H9 (cell line): ENCODE measurements around the gene ADARB2. TPM values are rescaled to one million over a fixed set of nuclear protein-coding genes. Genes with fewer than 3 reads are reported as not detected.

Source experiments
- DNase-seq: peaks from one replicate; pipeline ENCODE4 v3.0.0-alpha.2; 2017
- H2AFZ ChIP-seq: one replicate; pipeline ENCODE4 v1.6.1; 2013; ENCODE audit warnings: mild to moderate bottlenecking, low read length, control low read depth, moderate library complexity
- H2AK5ac ChIP-seq: 2 replicates; pipeline ENCODE4 v1.6.1; 2013; ENCODE audit warnings: low read length, control low read depth, mixed read lengths; ENCODE audit not compliant: insufficient read length
- H2BK120ac ChIP-seq: one replicate; pipeline ENCODE4 v1.6.1; 2013; ENCODE audit warnings: low read depth, mild to moderate bottlenecking, low read length, control low read depth, inconsistent platforms; ENCODE audit not compliant: poor library complexity, severe bottlenecking
- H2BK12ac ChIP-seq: 2 replicates; pipeline ENCODE4 v1.6.1; 2013; ENCODE audit warnings: low read length, control low read depth, mixed read lengths, low read depth; ENCODE audit not compliant: insufficient read length
- H2BK15ac ChIP-seq: 2 replicates; pipeline ENCODE4 v1.6.1; 2013; ENCODE audit warnings: low read depth, low read length, control low read depth
- H2BK20ac ChIP-seq: one replicate; pipeline ENCODE4 v1.6.1; 2013; ENCODE audit warnings: low read depth, mild to moderate bottlenecking, low read length, control low read depth, inconsistent platforms; ENCODE audit not compliant: poor library complexity, severe bottlenecking
- H2BK5ac ChIP-seq: 2 replicates; pipeline ENCODE4 v1.6.1; 2013; ENCODE audit warnings: low read length, control low read depth, mixed read lengths; ENCODE audit not compliant: insufficient read length
- H3K14ac ChIP-seq: 2 replicates; pipeline ENCODE4 v1.6.1; 2013; ENCODE audit warnings: low read length, control low read depth; ENCODE audit not compliant: insufficient read depth
- H3K18ac ChIP-seq: 2 replicates; pipeline ENCODE4 v1.6.1; 2013; ENCODE audit warnings: low read depth, mild to moderate bottlenecking, mixed read lengths, low read length, control low read depth; ENCODE audit not compliant: insufficient read length
- H3K23ac ChIP-seq: 2 replicates; pipeline ENCODE4 v1.6.1; 2013; ENCODE audit warnings: low read length, control low read depth, mixed read lengths, low read depth; ENCODE audit not compliant: insufficient read length
- H3K23me2 ChIP-seq: 2 replicates; pipeline ENCODE4 v1.6.1; 2013; ENCODE audit warnings: low read depth, mild to moderate bottlenecking, mixed read lengths, low read length, control low read depth; ENCODE audit not compliant: insufficient read length, poor library complexity, severe bottlenecking
- H3K27ac ChIP-seq: 2 replicates; pipeline ENCODE4 v1.5.1; 2013; ENCODE audit warnings: low read length, control low read depth, mixed read lengths, low read depth; ENCODE audit not compliant: insufficient read length
- H3K27me3 ChIP-seq: 2 replicates; pipeline ENCODE4 v1.6.1; 2013; ENCODE audit warnings: low read length, control low read depth, inconsistent platforms; ENCODE audit not compliant: insufficient read depth
- H3K4ac ChIP-seq: 2 replicates; pipeline ENCODE4 v1.6.1; 2013; ENCODE audit warnings: low read depth, mild to moderate bottlenecking, control low read depth, inconsistent platforms, low read length, moderate library complexity
- H3K4me1 ChIP-seq: 2 replicates; pipeline ENCODE4 v1.6.1; 2013; ENCODE audit warnings: low read length, control low read depth, inconsistent platforms; ENCODE audit not compliant: insufficient read depth
- H3K4me2 ChIP-seq: 2 replicates; pipeline ENCODE4 v1.6.1; 2013; ENCODE audit warnings: low read length, control low read depth, mixed read lengths; ENCODE audit not compliant: insufficient read length, insufficient read depth
- H3K56ac ChIP-seq: 2 replicates; pipeline ENCODE4 v1.6.1; 2013; ENCODE audit warnings: low read depth, mild to moderate bottlenecking, mixed read lengths, low read length, control low read depth; ENCODE audit not compliant: insufficient read length
- H3K79me1 ChIP-seq: 2 replicates; pipeline ENCODE4 v1.6.1; 2013; ENCODE audit warnings: low read depth, mild to moderate bottlenecking, moderate library complexity, low read length, control low read depth, inconsistent platforms; ENCODE audit not compliant: insufficient read depth, poor library complexity, severe bottlenecking
- H3K79me2 ChIP-seq: 2 replicates; pipeline ENCODE4 v1.6.1; 2013; ENCODE audit warnings: low read length, control low read depth, inconsistent platforms; ENCODE audit not compliant: insufficient read depth
- H3K9ac ChIP-seq: 2 replicates; pipeline ENCODE4 v1.6.1; 2013; ENCODE audit warnings: low read length, control low read depth, mixed read lengths; ENCODE audit not compliant: insufficient read length; ENCODE audit errors: extremely low read depth
- H3K9me3 ChIP-seq: one replicate; pipeline ENCODE4 v1.6.1; 2013; ENCODE audit warnings: low read depth, low read length, inconsistent platforms; ENCODE audit not compliant: control insufficient read depth
- H3T11ph ChIP-seq: one replicate; pipeline ENCODE4 v1.6.1; 2013; ENCODE audit warnings: mild to moderate bottlenecking, low read length, control low read depth, inconsistent platforms
- H4K20me1 ChIP-seq: one replicate; pipeline ENCODE4 v1.6.1; 2013; ENCODE audit not compliant: control insufficient read depth, insufficient read length, insufficient read depth
- H4K5ac ChIP-seq: 2 replicates; pipeline ENCODE4 v1.6.1; 2013; ENCODE audit warnings: low read depth, mild to moderate bottlenecking, mixed read lengths, low read length, control low read depth; ENCODE audit not compliant: insufficient read length
- H4K8ac ChIP-seq: replicated peaks from 2 replicates; pipeline ENCODE4 v1.6.1; 2013; ENCODE audit warnings: low read length, control low read depth, mixed read lengths, low read depth; ENCODE audit not compliant: insufficient read length
- H4K91ac ChIP-seq: 2 replicates; pipeline ENCODE4 v1.6.1; 2013; ENCODE audit warnings: low read depth, mild to moderate bottlenecking, moderate library complexity, mixed read lengths, low read length, control low read depth; ENCODE audit not compliant: insufficient read length
- H3K27ac Mint-ChIP-seq, 3 experiments: 2 replicates in 2 of 3; 3 replicates in 1 of 3; pipeline ENCODE4 v1.8.0; 2020 to 2021; ENCODE audit warnings: mixed read lengths in 3 of 3, mild to moderate bottlenecking in 1 of 3, moderate library complexity in 1 of 3
- H3K27me3 Mint-ChIP-seq: 2 replicates; pipeline ENCODE4 v1.8.0; 2021; ENCODE audit warnings: low read depth, mild to moderate bottlenecking, moderate library complexity, mixed read lengths
- H3K36me3 Mint-ChIP-seq, 3 experiments: 2 replicates in 2 of 3; 3 replicates in 1 of 3; pipeline ENCODE4 v1.8.0; 2020 to 2021; ENCODE audit warnings: low read depth in 3 of 3, mixed read lengths in 3 of 3; ENCODE audit not compliant: insufficient read depth in 1 of 3
- H3K4me1 Mint-ChIP-seq, 2 experiments: 2 replicates each; pipeline ENCODE4 v1.8.0; 2020; ENCODE audit warnings: mixed read lengths in 2 of 2
- H3K4me3 Mint-ChIP-seq, 2 experiments: 2 replicates in 1 of 2; 3 replicates in 1 of 2; pipeline ENCODE4 v1.8.0; 2020 to 2021; ENCODE audit warnings: mild to moderate bottlenecking in 2 of 2, mixed read lengths in 2 of 2, moderate library complexity in 1 of 2
- H3K9me3 Mint-ChIP-seq, 2 experiments: 2 replicates in 1 of 2; 3 replicates in 1 of 2; pipeline ENCODE4 v1.8.0; 2020; ENCODE audit warnings: mild to moderate bottlenecking in 2 of 2, mixed read lengths in 2 of 2, moderate library complexity in 1 of 2
- CTCF ChIP-seq: fragments of 200-600 bp; sonication (generic); conservative IDR thresholded peaks from 3 replicates; pipeline ENCODE4 v1.8.0; 2021; ENCODE audit warnings: antibody characterized with exemption, mild to moderate bottlenecking
- WGBS: extraction: QIAGEN DNeasy Blood & Tissue Kit; methylation state at CpG from one replicate; pipeline ENCODE4 v1.1.7; 2013; ENCODE audit warnings: missing lambda C conversion rate, low lambda C conversion rate, mixed read lengths; ENCODE audit not compliant: insufficient read length; ENCODE audit errors: extremely low coverage; 5-methylcytosine and 5-hydroxymethylcytosine counted together
- total RNA-seq: library from RNA; stranded (reverse); gene quantifications from 2 replicates; pipeline ENCODE4 v1.2.1, GENCODE V29; 2021

Gene ADARB2
- total RNA-seq, 1 experiment from 2014 or later: 0.87 TPM

- DNase-seq: no peak
- peaks cover 30% of the 10 kb centered on the region in 2 experiments for H3K4me1 Mint-ChIP-seq
- WGBS: no CpG with 5 or more reads among the region's 8 CpGs
Measured at GRCh38 chr10:1365540-1366321, 371.6 kb downstream of the ADARB2 start.

More at GRCh38 chr10:1365540-1366321, 371.6 kb downstream of the ADARB2 start:
- Histone ChIP-seq H2AK5ac (no peak overlapping the region), H3K23ac (no peak overlapping the region), H3K18ac (no peak overlapping the region), H3K4me1 (peaks cover 2% of the 10 kb centered on the region; the same call in 1 of the 2 replicates), H3K56ac (no peak overlapping the region), H4K5ac (no peak overlapping the region), H2BK15ac (no peak overlapping the region), H4K91ac (no peak overlapping the region), H3K4me2 (no peak overlapping the region), H3T11ph (no peak overlapping the region), H4K8ac (no peak overlapping the region), H2BK120ac (no peak overlapping the region), H3K79me2 (no peaks in the 10 kb centered on the region), H3K14ac (no peak overlapping the region), H3K79me1 (no peaks in the 10 kb centered on the region), H2BK5ac (no peak overlapping the region), H2AFZ (no peak overlapping the region), H3K23me2 (no peaks in the 10 kb centered on the region), H4K20me1 (no peaks in the 10 kb centered on the region), H3K9ac (no peak overlapping the region), H3K9me3 (no peaks in the 10 kb centered on the region), H2BK20ac (no peak overlapping the region), H2BK12ac (no peak overlapping the region), H3K4ac (no peak overlapping the region), H3K27ac (no peak overlapping the region), H3K27me3 (no peaks in the 10 kb centered on the region)
- Mint-ChIP-seq H3K27me3 (no peaks in the 10 kb centered on the region), H3K4me3 (no peak overlapping the region), H3K9me3 (no peaks in the 10 kb centered on the region), H3K27ac (no peak overlapping the region), H3K36me3 (no peaks in the 10 kb centered on the region; a peak in 1 of 7 replicates)
- TF ChIP-seq CTCF: no peak
